NCI-H82 treated with DMSO at 0.1 percent for 48 hours (cell line): ENCODE data around the gene PSMB7.

ENCODE experiments used
- DNase-seq: peaks from one replicate; lab custom pipeline; 2025; ENCODE audit not compliant: unreplicated experiment; lab: John Stamatoyannopoulos, UW

Gene PSMB7

GRCh38 chr9:124384846-124385245 is 30.4 kb downstream of the PSMB7 start:
- no peak for DNase-seq

GRCh38 chr9:124384210-124384609 is 31.0 kb downstream of the PSMB7 start:
- DNase-seq: no peak

GRCh38 chr9:124381170-124381945 is 33.9 kb downstream of the PSMB7 start:
- no peak for DNase-seq

GRCh38 chr9:124377551-124378406 is 37.5 kb downstream of the PSMB7 start:
- DNase-seq: no peak

- no peak for DNase-seq
Observed at GRCh38 chr9:124376329-124376728, 38.9 kb downstream of the PSMB7 start.

- no peak for DNase-seq
Observed at GRCh38 chr9:124375726-124376125, 39.5 kb downstream of the PSMB7 start.

- DNase-seq: no peak
Observed at GRCh38 chr9:124373851-124374250, 41.4 kb downstream of the PSMB7 start.

- no peak for DNase-seq
Observed at GRCh38 chr9:124373386-124373785, 41.9 kb downstream of the PSMB7 start.

GRCh38 chr9:124372038-124372437 is 43.2 kb downstream of the PSMB7 start:
- DNase-seq: no peak

GRCh38 chr9:124370896-124371582 is 44.2 kb downstream of the PSMB7 start:
- no peak for DNase-seq

GRCh38 chr9:124369231-124369797 is 45.9 kb downstream of the PSMB7 start:
- no peak for DNase-seq

- no peak for DNase-seq
Observed at GRCh38 chr9:124368692-124369091, 46.5 kb downstream of the PSMB7 start.

GRCh38 chr9:124366476-124367220 is 48.6 kb downstream of the PSMB7 start:
- DNase-seq: no peak

- peak; percentile 74 for DNase-seq
Observed at GRCh38 chr9:124365036-124365435, 50.2 kb downstream of the PSMB7 start.

GRCh38 chr9:124364141-124364540 is 51.1 kb downstream of the PSMB7 start:
- no peak for DNase-seq

- no peak for DNase-seq
Observed at GRCh38 chr9:124363326-124364096, 51.7 kb downstream of the PSMB7 start.

GRCh38 chr9:124361128-124361527 is 54.1 kb downstream of the PSMB7 start:
- DNase-seq: no peak

- no peak for DNase-seq
Observed at GRCh38 chr9:124359855-124360678, 55.2 kb downstream of the PSMB7 start.

- no peak for DNase-seq
Observed at GRCh38 chr9:124359426-124359825, 55.8 kb downstream of the PSMB7 start.
